GM19328 (cell line): Measurements from ENCODE around the gene KMT2D.

Source experiments
- ATAC-seq: cut with Tn5 transposase; IDR thresholded peaks from one replicate; pipeline ENCODE4 v1.9.1; 2021; ENCODE audit warnings: mild to moderate bottlenecking, moderate library complexity; ENCODE audit not compliant: unreplicated experiment

Gene KMT2D

DNA sequence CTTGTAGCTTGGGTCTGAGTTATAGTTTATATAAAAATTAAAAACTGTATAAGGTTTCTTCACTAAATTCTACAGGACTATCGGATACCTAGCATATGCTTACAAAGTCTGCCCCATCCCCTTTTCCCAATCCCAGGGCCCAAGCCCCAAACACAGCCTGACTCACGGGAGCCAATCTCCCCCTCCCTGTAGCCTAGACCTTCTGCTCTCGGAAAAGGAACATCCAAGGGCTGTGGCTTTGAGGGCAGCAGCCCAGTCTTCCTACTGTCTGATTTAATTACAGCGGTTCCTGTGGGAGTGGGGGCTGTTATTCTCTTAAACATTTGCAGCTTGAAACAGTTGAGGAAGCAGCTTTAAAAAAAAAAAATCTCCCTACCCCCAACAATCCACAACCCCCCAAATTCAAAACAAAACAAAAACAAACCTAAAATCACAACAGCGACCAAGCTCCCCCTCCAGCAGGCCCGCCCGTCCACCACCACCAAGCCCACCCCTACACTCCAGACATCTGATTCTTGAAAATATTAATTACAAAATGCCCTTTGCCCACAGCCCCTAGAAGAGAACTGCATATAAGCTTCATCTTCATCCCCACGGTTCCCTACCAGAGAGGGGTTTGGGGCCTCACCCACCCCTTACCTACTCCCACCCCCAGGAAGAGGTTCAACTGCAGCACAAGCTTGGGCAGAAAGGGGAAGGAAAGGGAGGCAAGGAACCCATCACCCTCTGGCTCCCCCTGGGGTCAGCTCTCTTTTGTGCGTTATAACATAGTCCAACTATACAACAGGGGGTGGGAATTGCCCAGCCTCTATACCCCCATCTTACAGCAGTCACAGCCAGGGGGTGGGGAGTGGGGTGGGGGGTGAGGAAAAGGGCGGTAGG is 40.9 kb downstream of the KMT2D start:
- no peak for ATAC-seq

- no peak for ATAC-seq
Observed at GRCh38 chr12:49019120-49019430, 41.5 kb downstream of the KMT2D start.

GRCh38 chr12:49018261-49019119 is 42.1 kb downstream of the KMT2D start, which contains the start of gene PRKAG1:
PRKAG1 (minus strand) TSS chr12:49018776; CDS start chr12:49018740, 36 bp downstream.
- peak; percentile 85 for ATAC-seq

DNA sequence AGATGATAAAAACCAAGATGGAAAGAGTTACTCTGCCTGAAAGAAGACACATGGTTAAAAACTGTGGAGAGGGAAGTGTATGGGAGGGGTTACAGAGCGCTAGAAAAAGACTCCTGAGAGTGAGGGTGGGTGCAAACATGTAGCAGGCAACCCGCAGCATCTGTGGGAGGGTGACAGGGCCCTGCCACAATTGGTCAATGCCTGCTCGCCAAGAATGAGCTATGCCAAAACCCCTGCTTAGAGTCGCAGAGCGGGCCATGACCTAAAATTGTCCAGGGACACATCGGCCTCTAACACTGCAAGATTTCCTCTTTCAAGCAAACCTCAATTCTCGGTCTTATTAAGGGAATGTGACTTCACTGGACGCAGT is 42.7 kb downstream of the KMT2D start:
- ATAC-seq: no peak

DNA sequence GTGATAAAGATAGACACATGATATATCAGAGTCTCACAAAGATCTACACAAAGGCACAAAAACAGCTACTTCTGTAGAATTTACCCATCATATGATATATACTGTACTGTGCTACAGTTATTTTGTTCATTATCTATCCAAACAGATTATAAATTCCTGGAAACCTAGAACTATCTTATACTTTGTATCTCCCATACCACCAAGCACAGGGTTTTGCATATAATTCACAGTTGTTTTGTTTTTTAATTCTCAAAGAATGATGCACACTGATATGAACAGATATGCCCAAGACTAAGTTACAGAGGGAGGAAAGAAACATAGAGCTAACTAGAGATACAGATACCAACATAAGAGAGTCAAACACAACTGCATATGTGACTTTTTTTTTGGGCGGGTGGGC is 45.4 kb downstream of the KMT2D start:
- ATAC-seq: no peak

- no peak for ATAC-seq
Observed at GRCh38 chr12:49014547-49014946, 46.0 kb downstream of the KMT2D start.

DNA sequence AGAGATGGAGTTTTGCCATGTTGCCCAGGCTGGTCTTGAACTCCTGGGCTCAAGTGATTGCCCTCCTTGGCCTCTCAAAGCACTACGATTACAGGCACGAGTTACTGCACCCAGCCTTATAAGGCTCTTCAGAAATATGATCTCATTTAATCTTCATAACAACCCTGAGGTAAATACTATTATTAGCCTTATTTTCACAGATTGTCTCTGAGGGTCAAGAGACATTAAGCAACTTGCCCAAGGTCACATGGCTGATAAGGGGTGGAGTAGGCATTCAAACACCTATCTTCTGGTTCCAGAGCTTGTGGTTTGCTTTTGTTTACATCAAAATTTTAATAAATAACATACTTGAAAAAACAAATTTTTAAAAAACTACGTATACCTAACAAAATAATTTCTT is 47.2 kb downstream of the KMT2D start:
- no peak for ATAC-seq

DNA sequence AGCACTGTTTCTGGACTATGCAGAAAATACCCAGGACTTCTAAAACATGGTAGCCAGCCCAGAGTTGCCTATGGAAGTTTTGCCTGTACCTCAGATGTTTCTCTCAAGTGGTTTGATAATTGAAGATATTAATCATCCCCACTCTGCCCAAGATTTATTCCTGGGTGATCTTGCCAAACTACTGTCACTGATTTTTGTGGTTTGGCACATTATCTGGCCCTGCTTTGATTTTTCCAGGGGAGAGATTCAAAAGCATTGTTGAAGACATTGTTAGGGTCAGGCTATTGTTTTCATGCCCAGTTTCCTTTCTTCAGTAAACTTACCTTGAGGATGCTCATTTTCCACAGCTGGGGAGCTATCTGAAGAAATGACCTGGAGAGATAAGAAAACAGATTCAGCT is 47.9 kb downstream of the KMT2D start:
- ATAC-seq: no peak
